GM18870 (cell line): Measurements from ENCODE around the gene GRIN1.

Experiments
- ATAC-seq: cut with Tn5 transposase; IDR thresholded peaks from one replicate; pipeline ENCODE4 v1.9.1; 2021; ENCODE audit warnings: moderate library complexity; ENCODE audit not compliant: unreplicated experiment

GRIN1 gene

DNA sequence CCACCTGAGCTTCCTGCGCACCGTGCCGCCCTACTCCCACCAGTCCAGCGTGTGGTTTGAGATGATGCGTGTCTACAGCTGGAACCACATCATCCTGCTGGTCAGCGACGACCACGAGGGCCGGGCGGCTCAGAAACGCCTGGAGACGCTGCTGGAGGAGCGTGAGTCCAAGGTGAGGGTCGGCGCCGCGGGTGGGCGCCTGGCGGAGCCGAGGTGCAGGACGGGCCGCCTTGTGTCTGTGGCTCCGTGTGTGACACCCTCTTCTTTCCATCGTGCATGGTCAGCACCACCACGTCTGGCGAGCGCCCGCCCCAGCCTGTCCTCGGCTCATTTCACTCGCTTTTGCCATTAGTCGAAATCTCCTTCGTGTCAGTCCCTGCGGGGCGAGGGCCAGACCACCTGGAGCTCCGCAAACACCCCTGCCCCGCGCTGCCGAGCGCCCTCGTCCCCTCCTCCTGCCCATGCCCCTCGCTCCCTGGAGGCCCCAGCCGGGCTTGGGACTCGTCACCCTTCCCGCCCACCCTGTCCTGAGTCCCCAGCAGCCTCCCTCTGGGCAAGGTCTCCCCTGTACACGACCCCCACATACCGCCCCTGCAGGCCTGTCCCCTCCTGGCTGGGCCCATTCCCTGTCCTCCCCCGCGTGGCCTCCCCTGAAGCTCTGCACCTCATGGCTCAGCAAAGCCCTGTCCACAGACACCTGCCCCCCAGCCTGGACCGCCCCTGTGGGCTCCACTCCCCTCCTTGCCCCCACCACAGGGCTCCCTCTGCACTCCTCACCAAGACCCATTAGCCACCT, 7.0 kb downstream of the GRIN1 start:
- no peak for ATAC-seq

DNA sequence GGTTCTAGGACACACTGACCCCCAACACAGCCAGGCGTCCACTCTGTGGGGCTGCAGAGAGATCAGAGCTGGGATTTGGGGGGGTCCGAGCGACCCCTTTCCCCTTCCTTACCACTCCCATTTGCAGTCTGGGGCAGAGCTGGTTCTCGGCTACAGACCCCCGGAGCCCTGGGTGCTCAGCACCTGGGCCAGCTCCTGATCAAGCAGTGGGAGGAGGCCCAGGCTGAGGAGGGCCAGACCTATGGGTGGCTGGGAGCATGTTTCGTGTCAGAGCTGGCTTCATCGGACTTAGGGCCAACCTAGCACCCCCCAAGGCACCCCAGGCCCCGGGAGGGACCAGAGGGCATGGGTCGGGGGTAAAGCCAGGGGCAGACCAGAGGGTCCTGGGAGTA, 7.6 kb downstream of the GRIN1 start:
- ATAC-seq, result no peak

DNA sequence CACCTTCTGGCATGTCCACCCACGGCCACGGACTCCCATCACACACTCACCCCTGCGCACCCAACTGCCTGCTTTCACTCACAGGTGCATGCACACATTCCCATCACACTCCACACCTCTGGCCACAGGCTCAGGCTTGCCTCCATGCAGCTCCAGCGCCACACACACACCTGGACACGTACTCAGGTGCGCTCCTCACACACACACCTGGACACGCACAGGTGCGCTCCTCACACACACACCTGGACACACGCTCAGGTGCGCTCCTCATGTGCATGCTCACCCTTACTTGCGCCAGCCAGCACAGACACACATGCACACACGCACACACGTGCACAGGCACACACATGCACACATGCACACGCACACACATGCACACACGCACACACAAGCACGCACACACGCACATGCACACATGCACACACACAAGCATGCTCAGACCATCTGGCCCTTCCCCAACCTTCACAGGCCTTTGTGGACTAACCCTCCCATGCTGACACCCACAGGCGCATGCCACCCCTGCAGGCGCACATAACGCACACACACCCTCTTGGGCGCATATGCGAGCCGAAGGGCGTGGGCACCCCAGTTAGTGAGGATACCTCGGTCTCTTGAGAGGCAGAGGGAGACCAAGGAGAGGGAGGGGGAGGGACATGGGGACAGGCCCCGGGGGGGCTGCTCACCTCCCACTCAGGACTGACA, 8.3 kb downstream of the GRIN1 start:
- ATAC-seq, result no peak

DNA sequence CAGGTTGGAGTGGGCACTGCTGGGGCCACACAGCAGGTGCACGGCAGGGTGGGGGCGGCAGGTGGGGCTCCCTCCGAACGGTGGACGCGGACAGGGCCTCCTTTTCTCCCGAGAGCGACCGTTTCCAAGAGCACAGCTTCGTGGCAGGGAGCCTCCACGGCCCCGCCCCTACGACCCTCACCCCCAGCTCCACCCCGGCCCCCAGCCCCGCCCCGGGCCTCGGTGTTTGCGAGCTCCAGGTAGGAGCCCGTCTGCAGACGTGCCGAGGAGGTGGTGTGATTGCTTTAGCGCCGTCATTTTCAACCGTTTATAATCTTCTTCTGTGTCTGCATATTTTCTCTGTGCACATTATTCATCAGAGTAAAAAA, 8.8 kb downstream of the GRIN1 start:
- ATAC-seq, result no peak

DNA sequence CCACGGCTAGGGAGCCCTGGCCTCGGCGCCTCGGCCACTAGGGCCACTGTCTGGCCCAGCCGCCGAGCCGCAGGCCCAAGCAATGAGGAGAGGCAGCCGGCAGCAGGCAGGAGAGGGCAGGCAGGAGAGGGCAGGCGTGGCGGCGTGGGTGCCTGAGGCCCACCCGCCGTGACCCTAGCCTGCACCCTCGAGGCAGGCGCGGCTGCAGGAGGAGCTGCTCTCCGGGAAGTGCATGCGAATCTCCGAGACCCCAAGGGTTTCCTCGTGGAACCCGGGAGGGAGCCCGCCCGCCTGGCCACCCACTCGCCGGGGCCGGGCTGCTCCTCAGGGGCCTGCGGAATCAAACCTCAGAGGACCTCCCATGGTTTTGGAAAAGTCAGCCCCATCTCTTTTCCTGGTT, 9.3 kb downstream of the GRIN1 start:
- no peak for ATAC-seq

DNA sequence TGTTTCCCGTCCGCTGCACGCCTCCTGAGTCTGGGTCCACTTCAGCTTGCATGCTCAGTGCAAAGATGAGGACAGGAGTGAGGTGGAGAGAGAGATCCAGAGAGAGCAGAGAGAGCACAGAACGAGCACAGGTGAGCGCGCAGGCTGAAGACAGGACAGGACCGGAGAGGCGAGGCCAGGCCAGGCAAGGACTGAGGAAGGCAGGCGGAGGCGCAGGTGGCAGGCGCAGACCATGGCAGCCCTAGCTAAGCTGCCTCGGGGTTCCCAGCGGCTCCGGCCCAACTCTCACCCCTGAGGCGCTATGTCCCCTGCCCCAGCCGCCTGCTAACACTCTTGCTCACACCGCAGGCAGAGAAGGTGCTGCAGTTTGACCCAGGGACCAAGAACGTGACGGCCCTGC, 9.7 kb downstream of the GRIN1 start:
- ATAC-seq, result no peak

DNA sequence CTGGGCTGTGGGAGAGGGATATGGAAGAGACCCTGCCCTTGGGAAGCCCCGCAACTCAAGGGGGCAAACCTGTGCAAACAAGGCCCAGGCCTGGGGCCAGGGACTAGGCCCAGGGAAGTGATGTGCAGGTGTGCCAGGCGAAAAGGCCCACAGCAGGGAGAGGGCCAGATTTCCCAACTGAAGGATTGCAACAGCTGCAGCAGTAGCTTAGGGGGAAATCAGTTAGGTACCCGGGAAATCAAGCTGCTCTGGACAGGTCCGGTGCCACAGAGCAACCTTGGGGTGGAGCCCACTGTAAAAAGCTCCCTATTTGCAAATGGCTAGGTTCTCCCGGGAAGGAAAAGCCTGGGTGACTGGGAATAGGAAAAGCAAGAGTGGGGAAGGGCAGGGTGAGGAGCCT, 10.4 kb downstream of the GRIN1 start:
- no peak for ATAC-seq

DNA sequence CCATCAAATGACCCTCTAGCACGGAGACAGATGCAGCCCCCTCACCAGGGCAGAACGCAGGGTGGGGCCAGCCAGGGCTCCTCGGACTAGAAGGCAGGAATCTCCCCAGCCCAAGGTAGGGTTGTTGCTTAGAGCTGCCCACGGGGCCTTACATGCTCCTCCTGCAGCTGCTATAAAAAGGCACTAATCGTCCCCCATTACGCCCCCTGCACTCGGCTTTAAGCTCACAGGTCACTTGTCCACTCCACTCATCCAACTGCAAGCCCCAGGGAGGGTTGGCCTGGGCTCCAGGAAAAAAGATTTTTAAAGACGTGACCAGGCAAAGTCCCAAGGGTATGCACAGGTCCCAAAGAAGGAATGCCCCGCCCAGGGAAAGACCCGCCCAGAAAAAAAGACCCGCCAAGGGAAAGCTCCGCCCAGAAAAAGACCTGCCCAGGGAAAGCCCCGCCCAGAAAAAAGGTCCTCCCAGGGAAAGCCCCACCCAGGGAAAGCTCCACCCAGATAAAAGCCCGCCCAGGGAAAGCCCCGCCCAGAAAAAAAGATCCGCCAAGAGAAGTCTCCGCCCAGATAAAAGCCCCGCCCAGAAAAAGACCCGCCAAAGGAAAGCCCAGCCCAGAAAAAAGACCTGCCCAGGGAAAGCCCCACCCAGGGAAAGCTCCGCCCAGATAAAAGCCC, 11.1 kb downstream of the GRIN1 start:
- ATAC-seq, result no peak

DNA sequence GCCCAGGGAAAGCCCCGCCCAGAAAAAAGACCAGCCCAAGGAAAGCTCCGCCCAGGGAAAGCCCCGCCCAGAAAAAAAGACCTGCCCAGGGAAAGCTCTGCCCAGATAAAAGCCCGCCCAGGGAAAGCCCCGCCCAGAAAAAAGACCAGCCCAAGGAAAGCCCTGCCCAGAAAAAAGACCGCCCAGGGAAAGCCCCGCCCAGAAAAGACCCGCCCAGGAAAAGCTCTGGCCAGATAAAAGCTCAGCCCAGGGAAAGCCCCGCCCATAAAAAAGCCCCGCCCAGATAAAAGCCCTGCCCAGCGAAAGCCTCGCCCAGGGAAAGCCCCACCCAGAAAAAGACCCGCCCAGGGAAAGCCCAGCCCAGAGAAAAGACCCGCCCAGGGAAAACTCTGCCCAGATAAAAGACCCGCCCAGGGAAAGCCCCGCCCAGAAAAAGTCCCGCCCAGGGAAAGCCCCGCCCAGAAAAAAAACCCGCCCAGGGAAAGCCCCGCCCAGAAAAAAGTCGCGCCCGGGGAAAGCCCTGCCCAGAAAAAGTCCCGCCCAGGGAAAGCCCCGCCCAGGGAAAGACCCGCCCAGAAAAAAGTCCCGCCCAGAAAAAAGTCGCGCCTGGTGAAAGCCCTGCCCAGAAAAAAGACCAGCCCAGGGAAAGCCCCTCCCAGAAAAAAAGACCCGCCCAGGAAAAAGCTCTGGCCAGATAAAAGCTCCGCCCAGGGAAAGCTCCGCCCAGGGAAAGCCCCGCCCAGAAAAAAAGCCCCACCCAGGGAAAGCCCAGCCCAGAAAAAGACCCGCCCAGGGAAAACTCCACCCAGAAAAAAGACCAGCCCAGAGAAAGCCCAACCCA, 11.9 kb downstream of the GRIN1 start:
- ATAC-seq, result no peak

DNA sequence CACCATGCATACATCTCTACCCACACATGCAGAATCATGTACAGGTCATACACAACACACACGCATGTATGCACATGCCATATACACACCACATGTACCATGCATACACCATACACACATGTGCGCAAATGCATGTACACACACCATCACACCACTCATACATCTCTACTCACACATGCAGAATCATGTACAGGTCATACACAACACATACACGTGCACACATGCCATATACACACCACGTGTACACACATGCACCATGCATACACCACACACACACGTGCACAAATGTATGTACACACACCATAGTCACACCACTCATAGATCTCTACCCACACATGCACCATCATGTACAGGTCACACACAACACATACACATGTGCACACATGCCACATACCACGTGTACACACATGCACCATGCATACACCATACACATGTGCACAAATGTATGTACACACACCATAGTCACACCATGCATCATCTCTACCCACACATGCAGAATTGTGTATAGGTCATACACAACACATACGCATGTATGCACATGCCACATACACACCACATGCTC, 14.0 kb downstream of the GRIN1 start:
- ATAC-seq, result no peak

DNA sequence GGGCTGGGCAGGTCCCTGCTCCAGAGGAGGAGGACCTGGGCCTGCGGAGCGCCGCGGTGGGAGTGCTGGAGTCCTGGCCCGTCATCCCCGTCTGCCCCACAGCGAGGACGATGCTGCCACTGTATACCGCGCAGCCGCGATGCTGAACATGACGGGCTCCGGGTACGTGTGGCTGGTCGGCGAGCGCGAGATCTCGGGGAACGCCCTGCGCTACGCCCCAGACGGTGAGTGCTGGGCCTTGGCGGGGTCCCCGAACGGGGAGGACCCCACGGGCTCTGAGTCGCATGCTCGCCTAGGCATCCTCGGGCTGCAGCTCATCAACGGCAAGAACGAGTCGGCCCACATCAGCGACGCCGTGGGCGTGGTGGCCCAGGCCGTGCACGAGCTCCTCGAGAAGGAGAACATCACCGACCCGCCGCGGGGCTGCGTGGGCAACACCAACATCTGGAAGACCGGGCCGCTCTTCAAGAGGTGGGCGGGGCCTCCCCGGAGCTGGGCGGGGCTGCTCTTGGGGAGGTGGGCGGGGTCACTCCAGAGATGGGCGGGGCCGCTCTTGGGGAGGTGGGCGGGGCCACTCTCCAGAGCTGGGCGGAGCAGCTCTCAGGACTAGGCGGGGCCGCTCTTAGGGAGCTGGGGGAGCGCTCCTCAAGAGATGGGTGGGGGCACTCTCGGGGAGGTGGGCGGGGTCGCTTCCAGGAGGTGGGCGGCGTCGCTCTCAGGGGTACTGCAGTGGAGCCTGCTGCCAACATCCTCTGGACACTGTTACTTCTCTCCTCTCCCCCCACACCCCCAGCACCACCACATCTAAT, 17.8 kb downstream of the GRIN1 start:
- ATAC-seq, result no peak

DNA sequence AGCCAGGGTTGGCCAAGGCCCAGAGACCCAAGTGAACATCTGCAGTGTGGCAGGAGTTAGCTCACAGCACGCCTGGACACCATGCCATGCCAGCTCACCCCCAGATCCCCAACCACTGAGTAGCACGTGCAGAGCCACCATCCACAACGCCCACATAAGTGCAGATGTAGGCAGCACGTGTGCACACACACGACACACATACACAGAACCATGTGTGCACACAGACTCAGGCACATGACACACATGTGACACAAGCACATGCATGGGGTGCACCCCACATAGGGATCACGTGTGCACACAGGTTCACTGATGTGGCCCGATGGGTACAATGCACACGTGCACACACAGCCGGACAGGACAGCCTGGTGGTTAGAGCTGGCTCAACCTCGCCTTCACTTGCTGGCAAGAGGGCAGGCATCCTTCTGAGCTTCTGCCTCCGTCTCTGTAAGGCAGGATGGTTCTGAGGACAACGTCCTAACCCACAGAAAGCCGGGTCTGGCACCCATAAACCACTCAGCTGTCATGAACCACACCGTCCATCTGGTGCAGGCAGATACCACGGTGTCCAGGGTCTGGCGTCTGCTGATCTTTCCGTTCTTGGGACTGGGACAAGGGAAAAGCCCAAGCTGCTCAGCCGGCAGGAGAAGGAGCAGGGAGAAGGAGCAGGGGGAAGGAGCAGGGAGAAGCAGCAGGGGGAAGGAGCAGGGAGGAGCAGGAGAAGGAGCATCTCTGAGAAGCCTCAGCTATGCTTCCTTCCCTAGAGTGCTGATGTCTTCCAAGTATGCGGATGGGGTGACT, 18.9 kb downstream of the GRIN1 start:
- ATAC-seq, result no peak

DNA sequence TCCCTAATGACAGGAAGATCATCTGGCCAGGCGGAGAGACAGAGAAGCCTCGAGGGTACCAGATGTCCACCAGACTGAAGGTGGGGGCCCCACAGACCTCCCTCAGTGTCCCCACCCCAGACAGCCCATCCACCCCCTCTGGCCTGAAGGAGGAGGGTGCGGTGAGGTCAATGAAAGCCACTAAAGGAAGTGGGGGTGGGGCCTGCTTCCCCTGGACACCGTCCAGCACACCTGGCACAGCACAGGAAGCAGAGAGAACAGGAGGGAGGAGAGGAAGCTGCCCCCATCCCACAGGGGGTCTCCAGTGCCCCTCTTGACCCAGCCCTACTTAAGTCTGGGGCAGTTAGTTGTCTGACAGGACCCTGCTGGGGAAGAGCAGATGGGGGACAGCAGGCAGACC, 19.7 kb downstream of the GRIN1 start:
- no peak for ATAC-seq

DNA sequence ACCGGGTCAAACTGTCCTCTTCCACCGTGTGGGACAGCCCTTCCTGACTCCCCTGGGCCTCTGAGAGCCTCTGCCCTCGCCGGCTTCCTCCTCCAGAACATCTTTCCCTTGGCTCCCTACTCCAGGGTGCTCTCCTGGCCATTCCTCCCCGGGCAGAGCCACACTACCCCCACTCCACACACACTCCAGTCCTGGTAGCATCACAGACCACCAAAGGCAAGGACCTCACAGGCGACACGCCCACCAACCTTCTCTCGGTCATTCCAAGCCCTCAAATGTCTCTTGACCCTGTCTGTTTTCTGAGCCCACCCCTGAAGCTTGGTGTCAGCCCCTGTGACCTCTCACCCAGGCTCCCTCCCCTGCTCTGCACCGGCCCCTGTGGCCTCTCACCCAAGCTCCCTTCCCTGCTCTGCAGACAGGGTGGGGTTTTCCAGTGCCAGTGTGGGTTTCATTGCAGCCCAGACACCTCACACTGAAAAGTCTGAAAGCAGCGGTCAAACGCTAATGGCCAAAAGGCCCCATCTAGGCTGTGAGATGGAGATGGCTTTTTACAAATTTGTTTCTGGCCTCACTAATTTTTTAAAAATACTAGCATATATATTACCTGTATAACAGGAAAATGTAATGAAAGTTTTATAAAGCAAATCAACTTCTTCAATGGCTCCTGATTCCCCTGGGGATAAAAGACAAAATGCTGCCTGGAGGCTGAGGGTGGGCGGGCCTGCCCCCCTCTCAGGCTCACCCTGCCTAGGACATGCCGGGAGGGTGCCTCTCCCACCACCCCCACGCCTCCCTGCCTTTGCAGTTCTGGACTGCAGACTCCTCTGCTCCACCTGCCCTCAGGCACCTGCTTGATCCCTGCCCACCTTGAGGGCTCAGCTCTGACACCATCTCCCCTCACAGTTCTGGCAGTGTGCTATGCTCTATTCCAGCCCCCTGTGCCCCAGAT, 20.4 kb downstream of the GRIN1 start:
- no peak for ATAC-seq

DNA sequence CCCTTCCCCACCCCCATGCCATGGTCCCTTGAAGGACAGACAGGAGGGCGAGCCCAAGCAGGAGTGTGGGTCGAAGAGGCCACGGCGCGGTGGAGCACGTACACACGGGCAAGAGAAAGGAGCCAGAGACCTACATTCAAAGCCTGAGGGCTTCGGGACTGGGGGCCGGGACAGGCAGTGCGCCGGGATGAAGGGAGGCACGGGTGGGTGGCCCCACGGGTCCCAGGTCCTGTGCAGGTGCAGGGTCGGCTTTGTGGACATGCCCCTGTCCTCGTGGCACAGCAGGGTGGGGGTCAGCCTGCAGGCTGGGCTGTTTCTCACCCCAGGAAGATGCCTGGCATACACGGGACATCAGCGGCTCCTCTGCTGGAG, 21.1 kb downstream of the GRIN1 start:
- ATAC-seq, result no peak

DNA sequence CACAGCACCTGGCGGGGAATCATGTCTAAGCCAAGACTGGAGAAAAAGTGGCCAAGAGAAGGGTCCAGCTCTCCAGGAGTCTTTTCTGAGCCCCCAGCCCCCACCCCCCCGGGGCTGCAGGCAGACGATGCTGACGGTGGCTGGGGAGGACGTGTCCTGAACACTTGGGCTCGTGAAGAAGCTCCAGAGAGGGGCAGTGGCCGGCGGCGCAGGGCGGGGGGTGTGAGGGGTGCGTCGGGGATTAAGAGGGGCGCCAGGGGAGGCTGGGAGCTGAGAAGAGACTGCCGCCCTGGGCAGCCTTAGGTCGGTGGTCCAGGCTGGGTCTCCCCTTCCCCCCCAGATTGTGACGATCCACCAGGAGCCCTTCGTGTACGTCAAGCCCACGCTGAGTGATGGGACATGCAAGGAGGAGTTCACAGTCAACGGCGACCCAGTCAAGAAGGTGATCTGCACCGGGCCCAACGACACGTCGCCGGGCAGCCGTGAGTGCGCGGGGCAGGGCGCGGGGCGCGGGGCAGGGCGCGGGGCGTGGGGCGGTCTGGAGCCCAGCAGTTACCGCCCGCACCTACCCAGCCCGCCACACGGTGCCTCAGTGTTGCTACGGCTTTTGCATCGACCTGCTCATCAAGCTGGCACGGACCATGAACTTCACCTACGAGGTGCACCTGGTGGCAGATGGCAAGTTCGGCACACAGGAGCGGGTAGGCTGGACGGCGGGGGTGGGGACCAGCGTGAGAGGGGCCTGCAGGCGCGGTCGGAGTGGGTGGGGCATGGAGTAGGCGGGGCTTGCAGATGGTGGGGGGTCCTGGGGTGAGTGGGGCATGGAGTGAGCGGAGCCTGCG, 22.0 kb downstream of the GRIN1 start:
- ATAC-seq, result no peak
